Dedifferentiated amniotic fluid mesenchymal stem cell (primary cell): ENCODE data around the gene BCL2L11.

Experiments
- DNase-seq: peaks from one replicate; pipeline ENCODE4 v3.0.0-alpha.2; 2016; ENCODE audit errors: extremely low spot score

Gene BCL2L11

GRCh38 chr2:111117598-111118480 is 2.9 kb upstream of the BCL2L11 start:
- DNase-seq = no peak

GRCh38 chr2:111118481-111118980 is 2.2 kb upstream of the BCL2L11 start:
- DNase-seq = no peak

- DNase-seq = no peak
These were observed 1.5 kb upstream of the BCL2L11 start for GRCh38 chr2:111118981-111119821.

- DNase-seq = no peak
These were observed 877 bp upstream of the BCL2L11 start for GRCh38 chr2:111119822-111120252.

- DNase-seq = no peak
These were observed 514 bp downstream of the BCL2L11 start for GRCh38 chr2:111121028-111121827.

- peak; percentile 74 for DNase-seq
These were observed 1.3 kb downstream of the BCL2L11 start for GRCh38 chr2:111121828-111122630.

- DNase-seq = peak; percentile 64
These were observed 2.1 kb downstream of the BCL2L11 start for GRCh38 chr2:111122631-111123421.

- DNase-seq = no peak
These were observed 3.0 kb downstream of the BCL2L11 start for GRCh38 chr2:111123751-111124150.

GRCh38 chr2:111126581-111126980 is 5.9 kb downstream of the BCL2L11 start:
- DNase-seq = no peak

GRCh38 chr2:111127351-111127750 is 6.6 kb downstream of the BCL2L11 start:
- no peak for DNase-seq

GRCh38 chr2:111128096-111128495 is 7.4 kb downstream of the BCL2L11 start:
- no peak for DNase-seq

- no peak for DNase-seq
These were observed 12.9 kb downstream of the BCL2L11 start for GRCh38 chr2:111133603-111134002.

GRCh38 chr2:111134055-111134454 is 13.3 kb downstream of the BCL2L11 start:
- DNase-seq = no peak

- DNase-seq = no peak
These were observed 14.7 kb downstream of the BCL2L11 start for GRCh38 chr2:111135237-111135909.

GRCh38 chr2:111135910-111136297 is 15.2 kb downstream of the BCL2L11 start:
- no peak for DNase-seq

- no peak for DNase-seq
These were observed 18.1 kb downstream of the BCL2L11 start for GRCh38 chr2:111138839-111139238.

GRCh38 chr2:111139637-111140317 is 19.1 kb downstream of the BCL2L11 start:
- no peak for DNase-seq

GRCh38 chr2:111140815-111141214 is 20.1 kb downstream of the BCL2L11 start:
- no peak for DNase-seq

GRCh38 chr2:111142101-111142500 is 21.4 kb downstream of the BCL2L11 start:
- DNase-seq = no peak
